IMR-90 (cell line): ENCODE data around the gene GNAS-AS1. TPM values are rescaled to one million over a fixed set of nuclear protein-coding genes. Genes with fewer than 3 reads are reported as not detected.

Experiments used
- ATAC-seq: fragments of 200-7000 bp; cut with Tn5 transposase; 2 replicates; pipeline ENCODE4 v1.9.1; 2020; ENCODE audit warnings: low read depth, mild to moderate bottlenecking, moderate library complexity
- BruUV-seq: library from RNA; stranded (reverse); fragments of 400-500 nt; replicated peaks from 2 replicates; lab custom pipeline; 2021; lab: Mats Ljungman, UMichigan
- CTCF ChIA-PET: fragments of 300-600 bp; formaldehyde crosslinking; extraction: SDS; loops from one replicate; lab custom pipeline; 2021; ENCODE audit warnings: antibody characterized with exemption; lab: Yijun Ruan, JAX
- POLR2A ChIA-PET: fragments of 300-600 bp; sonication (Branson Sonifier 250); formaldehyde crosslinking; loops from one replicate; lab custom pipeline; 2022; ENCODE audit warnings: antibody characterized with exemption; ENCODE audit not compliant: unreplicated experiment; lab: Charles Lee
- DNase-seq: peaks from one replicate; pipeline ENCODE4 v3.0.0; 2013
- H2AFZ ChIP-seq: replicated peaks from 2 replicates; pipeline ENCODE3; 2013; ENCODE audit warnings: low read length, mild to moderate bottlenecking; ENCODE audit not compliant: poor library complexity
- H2AK5ac ChIP-seq: 2 replicates; pipeline ENCODE4 v1.6.1; 2013; ENCODE audit warnings: low read depth, low read length, inconsistent platforms
- H2AK9ac ChIP-seq: replicated peaks from 2 replicates; pipeline ENCODE3; 2013; ENCODE audit warnings: mild to moderate bottlenecking, low read depth, low read length, moderate library complexity; ENCODE audit not compliant: poor library complexity
- H2BK120ac ChIP-seq: 2 replicates; pipeline ENCODE4 v1.6.1; 2013; ENCODE audit warnings: low read depth, low read length, inconsistent platforms
- H2BK15ac ChIP-seq: 3 replicates; pipeline ENCODE4 v1.6.1; 2013; ENCODE audit warnings: low read depth, low read length, inconsistent platforms
- H2BK20ac ChIP-seq: 2 replicates; pipeline ENCODE4 v1.6.1; 2013; ENCODE audit warnings: low read depth, mild to moderate bottlenecking, inconsistent platforms, low read length, moderate library complexity
- H2BK5ac ChIP-seq: 2 replicates; pipeline ENCODE4 v1.6.1; 2013; ENCODE audit warnings: mild to moderate bottlenecking, low read depth, low read length, inconsistent platforms; ENCODE audit not compliant: poor library complexity, severe bottlenecking
- H3K14ac ChIP-seq: replicated peaks from 2 replicates; pipeline ENCODE4 v1.6.1; 2013; ENCODE audit warnings: low read depth, low read length, inconsistent platforms
- H3K18ac ChIP-seq: 2 replicates; pipeline ENCODE4 v1.6.1; 2013; ENCODE audit warnings: low read depth, low read length, control low read depth
- H3K23ac ChIP-seq: 2 replicates; pipeline ENCODE4 v1.6.1; 2013; ENCODE audit warnings: low read depth, low read length, inconsistent platforms
- H3K27ac ChIP-seq: 2 replicates; pipeline ENCODE4 v1.5.1; 2013; ENCODE audit warnings: mild to moderate bottlenecking, control low read depth, low read length; ENCODE audit not compliant: insufficient read depth
- H3K27me3 ChIP-seq: 2 replicates; pipeline ENCODE4 v1.6.1; 2013; ENCODE audit warnings: low read length; ENCODE audit not compliant: control insufficient read depth, insufficient read depth
- H3K36me3 ChIP-seq: 2 replicates; pipeline ENCODE4 v1.6.1; 2013; ENCODE audit warnings: low read length, mixed read lengths; ENCODE audit not compliant: control insufficient read depth, insufficient read depth
- H3K4ac ChIP-seq: 2 replicates; pipeline ENCODE4 v1.6.1; 2013; ENCODE audit warnings: low read depth, low read length, inconsistent platforms
- H3K4me1 ChIP-seq: 2 replicates; pipeline ENCODE4 v1.6.1; 2013; ENCODE audit warnings: low read length, mixed read lengths; ENCODE audit not compliant: control insufficient read depth, insufficient read depth
- H3K4me2 ChIP-seq: 2 replicates; pipeline ENCODE4 v1.6.1; 2013; ENCODE audit warnings: low read depth, mild to moderate bottlenecking, control low read depth, low read length, moderate library complexity
- H3K4me3 ChIP-seq: 2 replicates; pipeline ENCODE4 v1.5.1; 2013; ENCODE audit warnings: low read depth, mild to moderate bottlenecking, control low read depth, low read length, moderate library complexity; ENCODE audit not compliant: insufficient read depth
- H3K56ac ChIP-seq: 2 replicates; pipeline ENCODE4 v1.6.1; 2013; ENCODE audit warnings: low read length, inconsistent platforms; ENCODE audit not compliant: insufficient read depth; ENCODE audit errors: extremely low read depth
- H3K79me1 ChIP-seq, 2 experiments: 2 replicates each; pipeline ENCODE4 v1.6.1; 2013; ENCODE audit warnings: low read length in 2 of 2, inconsistent platforms in 1 of 2, low read depth in 1 of 2
- H3K9ac ChIP-seq: 2 replicates; pipeline ENCODE4 v1.6.1; 2013; ENCODE audit warnings: low read depth, low read length, control low read depth
- H3K9me1 ChIP-seq: 2 replicates; pipeline ENCODE4 v1.6.1; 2013; ENCODE audit warnings: low read length, inconsistent platforms; ENCODE audit not compliant: insufficient read depth
- H3K9me3 ChIP-seq: 2 replicates; pipeline ENCODE4 v1.6.1; 2013; ENCODE audit warnings: low read length; ENCODE audit not compliant: control insufficient read depth, insufficient read depth
- H4K20me1 ChIP-seq: 2 replicates; pipeline ENCODE4 v1.6.1; 2013; ENCODE audit warnings: low read length, inconsistent platforms; ENCODE audit not compliant: insufficient read depth
- H4K5ac ChIP-seq: 2 replicates; pipeline ENCODE4 v1.6.1; 2013; ENCODE audit warnings: mild to moderate bottlenecking, low read depth, low read length, control low read depth
- H4K8ac ChIP-seq, 2 experiments: 2 replicates each; pipeline ENCODE4 v1.6.1; 2013; ENCODE audit warnings: low read depth in 2 of 2, low read length in 2 of 2, control low read depth in 1 of 2, inconsistent platforms in 1 of 2
- H4K91ac ChIP-seq: 2 replicates; pipeline ENCODE4 v1.6.1; 2013; ENCODE audit warnings: low read depth, low read length, inconsistent platforms; ENCODE audit not compliant: insufficient read depth
- CEBPB ChIP-seq: IDR thresholded peaks from 2 replicates; pipeline ENCODE4 v1.6.1; 2012; ENCODE audit warnings: low read depth, low read length, improper control_type of control experiment
- CHD1 ChIP-seq: IDR thresholded peaks from 2 replicates; pipeline ENCODE4 v1.6.1; 2012; ENCODE audit warnings: low read depth, low read length, improper control_type of control experiment
- FOS ChIP-seq: fragments of 150-350 bp; IDR thresholded peaks from 2 replicates; pipeline ENCODE4 v1.6.1; 2016; ENCODE audit warnings: low read depth, low read length
- POLR2A ChIP-seq: IDR thresholded peaks from 2 replicates; pipeline ENCODE4 v1.6.1; 2012; ENCODE audit warnings: mild to moderate bottlenecking, low read depth, low read length
- SMC3 ChIP-seq: fragments of 150-350 bp; IDR thresholded peaks from 2 replicates; pipeline ENCODE4 v1.6.1; 2016; ENCODE audit warnings: low read depth, mild to moderate bottlenecking, antibody characterized with exemption, low read length, moderate library complexity
- WGBS, 2 experiments: methylation state at CpG; one replicate each; pipeline versions ENCODE4 v1.1.5 to v1.1.7; 2013; ENCODE audit warnings: missing lambda C conversion rate in 2 of 2; ENCODE audit not compliant: insufficient read length in 1 of 2; ENCODE audit errors: extremely low coverage in 2 of 2; 5-methylcytosine and 5-hydroxymethylcytosine counted together
- dilution Hi-C: fragments of 300-500 bp; cut with HindIII; formaldehyde crosslinking; loops from one replicate; pipeline ENCODE4 v1.14.3; 2018; ENCODE audit warnings: low sequenced_read_pairs; ENCODE audit not compliant: unreplicated experiment
- in situ Hi-C: fragments of 300-500 bp; cut with MboI; formaldehyde crosslinking; loops from 3 replicates; pipeline ENCODE4 v1.14.3; 2019; ENCODE audit warnings: low sequenced_read_pairs, inconsistent platforms, mixed read lengths
- intact Hi-C: fragments of 100-400 bp; cut with micrococcal nuclease; formaldehyde crosslinking; loops from 2 replicates; pipeline ENCODE4 v1.10.0; 2022
- polyA plus RNA-seq, 3 experiments: library from polyadenylated mRNA; depleted of rRNA; stranded (reverse); fragments of >200 nt; gene quantifications; 2 replicates each; pipeline ENCODE4 v1.2.3, GENCODE V29; 2012; ENCODE audit warnings: low replicate concordance in 1 of 3
- total RNA-seq: library from RNA; depleted of rRNA; stranded (reverse); fragments of >200 nt; gene quantifications from 2 replicates; pipeline ENCODE4 v1.2.3, GENCODE V29; 2012
- TF ChIP-seq, protein P1 (sequence below): fragments of 150-350 bp; IDR thresholded peaks from 2 replicates; pipeline ENCODE4 v1.6.1; 2016; ENCODE audit warnings: low read depth, mild to moderate bottlenecking, low read length, moderate library complexity, borderline replicate concordance
- TF ChIP-seq, protein P2 (sequence below): fragments of 150-350 bp; IDR thresholded peaks from 2 replicates; pipeline ENCODE4 v1.6.1; 2017; ENCODE audit warnings: mild to moderate bottlenecking, antibody characterized with exemption, low read length, low read depth
- TF ChIP-seq, protein P3 (sequence below): conservative IDR thresholded peaks from 2 replicates; pipeline ENCODE4 v1.5.1; 2012; ENCODE audit warnings: mild to moderate bottlenecking, low read depth, low read length, improper control_type of control experiment

GNAS-AS1 gene
- total and polyA plus RNA-seq, 2 of the 4 experiments (the other 2 are of a cell fraction), result 0.54 to 0.60 TPM

DNA sequence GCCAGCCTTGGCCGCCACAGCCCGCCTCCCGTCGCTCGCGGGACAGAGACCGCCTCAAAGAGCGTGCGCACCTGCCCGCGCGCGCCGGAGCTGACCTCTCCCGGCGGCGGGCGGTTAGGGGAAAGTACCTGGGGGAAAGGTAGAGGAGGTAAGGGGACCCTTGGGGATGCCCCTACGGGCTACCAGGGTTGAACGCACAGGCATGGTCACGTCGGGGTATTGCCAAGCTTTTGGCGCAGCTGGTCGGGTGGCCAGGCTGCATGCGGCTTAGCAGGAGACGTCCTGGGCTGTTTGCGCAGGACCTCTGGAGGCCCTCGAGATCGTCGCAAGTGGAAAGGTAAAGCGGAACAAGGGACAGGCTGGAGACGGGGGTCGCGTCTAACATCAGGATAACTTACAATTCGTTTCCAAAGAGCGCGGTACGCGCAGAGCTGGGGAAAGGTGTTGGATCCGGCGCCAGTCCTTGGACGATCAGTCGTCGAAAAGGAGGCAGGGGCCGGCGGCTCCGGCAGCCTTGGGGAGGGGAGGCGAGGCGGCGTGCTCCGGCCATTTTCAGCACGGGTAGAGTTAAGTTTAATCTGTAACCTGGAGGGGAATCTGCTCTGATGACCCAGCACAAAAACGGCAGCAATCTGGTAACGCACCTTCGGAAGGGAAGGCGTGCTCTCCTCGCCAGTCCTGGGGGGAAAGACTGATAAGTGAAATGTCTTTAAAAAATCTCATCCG is 9.0 kb downstream of the GNAS-AS1 start:
- H3K4me1 ChIP-seq, result no peaks in the 10 kb centered on the region; the same call in 1 of the 2 replicates
- H3K4ac ChIP-seq, result no peak overlapping the region
- H3K23ac ChIP-seq, result no peak overlapping the region
- H2BK20ac ChIP-seq, result no peak overlapping the region
- no peak overlapping the region for H3K27ac ChIP-seq
- no peak overlapping the region for H4K8ac ChIP-seq
- no peak for DNase-seq
- no peak overlapping the region for H2AK5ac ChIP-seq
- no peak for ATAC-seq
- H3K36me3 ChIP-seq, result peaks cover 3% of the 10 kb centered on the region
- H3K9ac ChIP-seq, result no peak overlapping the region
- ChIA-PET POLR2A (no interaction called here), CTCF (no interaction called here)
- dilution Hi-C loops (no loop called here), in situ Hi-C loops (no loop called here), intact Hi-C loops (no loop called here)
- no peak overlapping the region for H3K56ac ChIP-seq
- no peak overlapping the region for H2AK9ac ChIP-seq
- no peaks in the 10 kb centered on the region for H4K20me1 ChIP-seq
- no peak overlapping the region for H3K4me3 ChIP-seq
- H3K4me2 ChIP-seq, result no peak overlapping the region
- WGBS, 2 experiments, result 65% methylated on average over 30 of the region's 58 CpGs; no CpG with 5 or more reads in 1 of the 2 experiments
- H2BK15ac ChIP-seq, result no peak overlapping the region
- BruUV-seq, result no TSS peak
- H3K9me1 ChIP-seq, result no peaks in the 10 kb centered on the region; the same call in 1 of the 2 replicates
- no peak overlapping the region for H4K91ac ChIP-seq
- H3K27me3 ChIP-seq, result peaks cover 55% of the 10 kb centered on the region
- no peaks in the 10 kb centered on the region for H3K79me1 ChIP-seq
- no peak overlapping the region for H2BK120ac ChIP-seq
- no peak overlapping the region for H2BK5ac ChIP-seq
- no peaks in the 10 kb centered on the region for H3K9me3 ChIP-seq
- no peak overlapping the region for H3K14ac ChIP-seq
- H4K5ac ChIP-seq, result no peak overlapping the region
- H2AFZ ChIP-seq, result no peak overlapping the region
- TF ChIP-seq CHD1 (no peak), SMC3 (no peak), POLR2A (no peak), CEBPB (no peak), FOS (no peak)
- TF ChIP-seq, protein P1, sequence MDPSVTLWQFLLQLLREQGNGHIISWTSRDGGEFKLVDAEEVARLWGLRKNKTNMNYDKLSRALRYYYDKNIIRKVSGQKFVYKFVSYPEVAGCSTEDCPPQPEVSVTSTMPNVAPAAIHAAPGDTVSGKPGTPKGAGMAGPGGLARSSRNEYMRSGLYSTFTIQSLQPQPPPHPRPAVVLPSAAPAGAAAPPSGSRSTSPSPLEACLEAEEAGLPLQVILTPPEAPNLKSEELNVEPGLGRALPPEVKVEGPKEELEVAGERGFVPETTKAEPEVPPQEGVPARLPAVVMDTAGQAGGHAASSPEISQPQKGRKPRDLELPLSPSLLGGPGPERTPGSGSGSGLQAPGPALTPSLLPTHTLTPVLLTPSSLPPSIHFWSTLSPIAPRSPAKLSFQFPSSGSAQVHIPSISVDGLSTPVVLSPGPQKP, result no peak
- TF ChIP-seq, protein P2, sequence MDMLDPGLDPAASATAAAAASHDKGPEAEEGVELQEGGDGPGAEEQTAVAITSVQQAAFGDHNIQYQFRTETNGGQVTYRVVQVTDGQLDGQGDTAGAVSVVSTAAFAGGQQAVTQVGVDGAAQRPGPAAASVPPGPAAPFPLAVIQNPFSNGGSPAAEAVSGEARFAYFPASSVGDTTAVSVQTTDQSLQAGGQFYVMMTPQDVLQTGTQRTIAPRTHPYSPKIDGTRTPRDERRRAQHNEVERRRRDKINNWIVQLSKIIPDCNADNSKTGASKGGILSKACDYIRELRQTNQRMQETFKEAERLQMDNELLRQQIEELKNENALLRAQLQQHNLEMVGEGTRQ, result no peak
- TF ChIP-seq, protein P3, sequence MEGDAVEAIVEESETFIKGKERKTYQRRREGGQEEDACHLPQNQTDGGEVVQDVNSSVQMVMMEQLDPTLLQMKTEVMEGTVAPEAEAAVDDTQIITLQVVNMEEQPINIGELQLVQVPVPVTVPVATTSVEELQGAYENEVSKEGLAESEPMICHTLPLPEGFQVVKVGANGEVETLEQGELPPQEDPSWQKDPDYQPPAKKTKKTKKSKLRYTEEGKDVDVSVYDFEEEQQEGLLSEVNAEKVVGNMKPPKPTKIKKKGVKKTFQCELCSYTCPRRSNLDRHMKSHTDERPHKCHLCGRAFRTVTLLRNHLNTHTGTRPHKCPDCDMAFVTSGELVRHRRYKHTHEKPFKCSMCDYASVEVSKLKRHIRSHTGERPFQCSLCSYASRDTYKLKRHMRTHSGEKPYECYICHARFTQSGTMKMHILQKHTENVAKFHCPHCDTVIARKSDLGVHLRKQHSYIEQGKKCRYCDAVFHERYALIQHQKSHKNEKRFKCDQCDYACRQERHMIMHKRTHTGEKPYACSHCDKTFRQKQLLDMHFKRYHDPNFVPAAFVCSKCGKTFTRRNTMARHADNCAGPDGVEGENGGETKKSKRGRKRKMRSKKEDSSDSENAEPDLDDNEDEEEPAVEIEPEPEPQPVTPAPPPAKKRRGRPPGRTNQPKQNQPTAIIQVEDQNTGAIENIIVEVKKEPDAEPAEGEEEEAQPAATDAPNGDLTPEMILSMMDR, result no peak
- H3K18ac ChIP-seq, result no peak overlapping the region
